Calu3 (cell line): ENCODE measurements around the gene GPC2. TPM values are rescaled to one million over a fixed set of nuclear protein-coding genes. Genes with fewer than 3 reads are reported as not detected.
"Not testable (repeated sequence)": the region's sequence is repeated elsewhere in the genome, so short reads cannot be mapped to it uniquely, and the experiment has no call there.

Experiments used
- BruUV-seq: library from RNA; stranded (reverse); fragments of 400-500 nt; replicated peaks from 2 replicates; lab custom pipeline; 2021; lab: Mats Ljungman, UMichigan
- CTCF ChIA-PET: fragments of 300-600 bp; sonication (Branson Sonifier 250); formaldehyde crosslinking; loops from one replicate; lab custom pipeline; 2022; ENCODE audit warnings: antibody characterized with exemption; lab: Charles Lee
- DNase-seq: peaks from one replicate; pipeline ENCODE4 v3.0.0; 2022
- H3K27ac Mint-ChIP-seq: one replicate; pipeline ENCODE4 v1.8.0; 2022; ENCODE audit warnings: mixed read lengths; ENCODE audit not compliant: unreplicated experiment
- H3K27me3 Mint-ChIP-seq: one replicate; pipeline ENCODE4 v1.8.0; 2022; ENCODE audit warnings: mixed read lengths; ENCODE audit not compliant: unreplicated experiment
- H3K36me3 Mint-ChIP-seq: one replicate; pipeline ENCODE4 v1.8.0; 2022; ENCODE audit warnings: mild to moderate bottlenecking, moderate library complexity, mixed read lengths; ENCODE audit not compliant: insufficient read depth, unreplicated experiment
- H3K4me1 Mint-ChIP-seq: one replicate; pipeline ENCODE4 v1.8.0; 2022; ENCODE audit warnings: mild to moderate bottlenecking, low read depth, mixed read lengths; ENCODE audit not compliant: unreplicated experiment
- H3K4me3 Mint-ChIP-seq: one replicate; pipeline ENCODE4 v1.8.0; 2022; ENCODE audit warnings: mild to moderate bottlenecking, low read depth, moderate library complexity, mixed read lengths; ENCODE audit not compliant: unreplicated experiment
- H3K9me3 Mint-ChIP-seq: one replicate; pipeline ENCODE4 v1.8.0; 2022; ENCODE audit warnings: low read depth, mixed read lengths; ENCODE audit not compliant: unreplicated experiment
- intact Hi-C: fragments of 100-400 bp; cut with micrococcal nuclease; formaldehyde crosslinking; loops from one replicate; pipeline ENCODE4 v1.10.0; 2022; ENCODE audit not compliant: unreplicated experiment
- total RNA-seq: library from RNA; stranded (reverse); gene quantifications from 2 replicates; pipeline ENCODE4 v1.2.3, GENCODE V29; 2022
- TF ChIP-seq, protein P1 (sequence below): fragments of 200-600 bp; IDR thresholded peaks from one replicate; pipeline ENCODE4 v1.8.0; 2022; ENCODE audit warnings: antibody characterized with exemption; ENCODE audit not compliant: unreplicated experiment

GPC2 gene
- total RNA-seq, 1 experiment from 2014 or later = 3.2 TPM

DNA sequence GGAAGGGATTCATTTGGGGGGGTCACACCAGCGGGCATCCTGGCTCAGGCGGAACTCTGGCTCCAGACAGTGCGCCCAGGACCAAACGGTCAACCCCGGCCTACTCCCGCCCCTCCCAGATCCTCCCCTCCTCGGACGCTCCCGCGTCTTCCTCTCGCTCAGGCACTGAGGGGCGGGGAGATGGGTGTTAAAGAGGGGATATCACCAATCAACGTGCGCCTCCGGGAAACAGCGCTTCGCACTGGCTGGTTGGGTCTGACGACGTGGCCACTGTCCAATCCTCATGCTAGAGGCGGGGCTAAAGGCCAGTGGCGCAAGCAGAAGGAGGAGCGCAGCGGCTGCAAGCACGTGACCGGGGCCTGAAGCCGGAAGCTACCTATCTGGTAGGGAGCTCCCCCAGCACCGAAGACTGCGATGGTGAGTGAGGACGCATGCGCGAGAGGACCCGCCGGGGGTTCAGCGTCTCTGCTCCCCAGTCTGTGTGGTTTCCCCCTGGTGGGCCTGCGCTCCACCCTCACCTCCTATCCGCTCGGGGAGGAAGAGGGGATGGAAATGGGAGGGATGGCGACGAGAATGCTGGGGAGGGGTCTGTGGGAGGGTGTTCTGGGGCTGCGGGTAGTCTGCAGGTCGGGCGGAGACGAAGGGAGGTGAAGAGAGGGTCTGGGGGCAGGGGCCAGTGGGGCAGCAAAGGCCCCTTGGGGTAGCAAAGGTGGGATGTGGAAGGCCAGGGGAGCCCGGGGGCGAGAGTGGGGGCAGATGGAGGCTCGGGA is 28.4 kb downstream of the GPC2 start, which contains the start of gene LAMTOR4:
Gene LAMTOR4 (plus strand): TSS at position 360 of the 770 bp plus-strand sequence. CDS start 55 bp downstream, at position 415.
- intact Hi-C loops = no loop called here

DNA sequence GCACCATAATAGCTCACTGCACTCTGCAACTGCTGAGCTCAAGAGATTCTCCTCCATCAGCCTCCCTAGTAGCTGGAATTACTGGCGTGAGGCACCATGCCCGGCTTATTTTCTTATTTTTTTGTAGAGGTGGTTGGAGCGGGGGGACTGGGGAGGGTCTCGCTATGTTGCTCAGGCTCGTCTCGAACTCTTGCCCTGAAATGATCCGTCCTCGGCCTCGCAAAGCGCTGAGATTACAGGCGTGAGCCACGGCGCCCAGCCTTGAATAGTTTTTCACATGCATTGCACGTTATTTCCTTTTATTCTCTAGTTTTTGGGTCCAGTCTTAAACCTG is 29.0 kb downstream of the GPC2 start:
- no peaks in the 10 kb centered on the region for H3K27me3 Mint-ChIP-seq
- peak overlapping the region; percentile 90 for H3K27ac Mint-ChIP-seq
- intact Hi-C loops = no loop called here
- H3K36me3 Mint-ChIP-seq = peaks cover 33% of the 10 kb centered on the region
- BruUV-seq = no TSS peak
- H3K4me3 Mint-ChIP-seq = peak overlapping the region; percentile 97
- CTCF ChIA-PET = interaction anchor here (1.0 to 1.2 kb wide), 2 partner anchors 15 to 19 kb away, joined by 4 read pairs; no protein-coding TSS in a partner anchor
- TF ChIP-seq, protein P1, sequence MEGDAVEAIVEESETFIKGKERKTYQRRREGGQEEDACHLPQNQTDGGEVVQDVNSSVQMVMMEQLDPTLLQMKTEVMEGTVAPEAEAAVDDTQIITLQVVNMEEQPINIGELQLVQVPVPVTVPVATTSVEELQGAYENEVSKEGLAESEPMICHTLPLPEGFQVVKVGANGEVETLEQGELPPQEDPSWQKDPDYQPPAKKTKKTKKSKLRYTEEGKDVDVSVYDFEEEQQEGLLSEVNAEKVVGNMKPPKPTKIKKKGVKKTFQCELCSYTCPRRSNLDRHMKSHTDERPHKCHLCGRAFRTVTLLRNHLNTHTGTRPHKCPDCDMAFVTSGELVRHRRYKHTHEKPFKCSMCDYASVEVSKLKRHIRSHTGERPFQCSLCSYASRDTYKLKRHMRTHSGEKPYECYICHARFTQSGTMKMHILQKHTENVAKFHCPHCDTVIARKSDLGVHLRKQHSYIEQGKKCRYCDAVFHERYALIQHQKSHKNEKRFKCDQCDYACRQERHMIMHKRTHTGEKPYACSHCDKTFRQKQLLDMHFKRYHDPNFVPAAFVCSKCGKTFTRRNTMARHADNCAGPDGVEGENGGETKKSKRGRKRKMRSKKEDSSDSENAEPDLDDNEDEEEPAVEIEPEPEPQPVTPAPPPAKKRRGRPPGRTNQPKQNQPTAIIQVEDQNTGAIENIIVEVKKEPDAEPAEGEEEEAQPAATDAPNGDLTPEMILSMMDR = no peak
- peaks cover 27% of the 10 kb centered on the region for H3K4me1 Mint-ChIP-seq
- H3K9me3 Mint-ChIP-seq = no peaks in the 10 kb centered on the region
- DNase-seq = no peak

More for the DNA sequence above, 28.4 kb downstream of the GPC2 start, which contains the start of gene LAMTOR4:
- DNase-seq = peak; percentile 95
- Mint-ChIP-seq H3K27ac (peak within 1 kb of the TSS; percentile 90), H3K9me3 (no peaks in the 10 kb centered on the region), H3K36me3 (peaks cover 38% of the 10 kb centered on the region), H3K27me3 (no peaks in the 10 kb centered on the region), H3K4me1 (peaks cover 27% of the 10 kb centered on the region), H3K4me3 (peak within 1 kb of the TSS; percentile 97)
- BruUV-seq = no TSS peak
- CTCF ChIA-PET = interaction anchor here (0.6 to 1.2 kb wide), 4 partner anchors 14 to 28 kb away, joined by 3 to 4 read pairs (median 4); partner anchors contain the start of gene GPC2
- TF ChIP-seq, protein P1 = no peak

DNA sequence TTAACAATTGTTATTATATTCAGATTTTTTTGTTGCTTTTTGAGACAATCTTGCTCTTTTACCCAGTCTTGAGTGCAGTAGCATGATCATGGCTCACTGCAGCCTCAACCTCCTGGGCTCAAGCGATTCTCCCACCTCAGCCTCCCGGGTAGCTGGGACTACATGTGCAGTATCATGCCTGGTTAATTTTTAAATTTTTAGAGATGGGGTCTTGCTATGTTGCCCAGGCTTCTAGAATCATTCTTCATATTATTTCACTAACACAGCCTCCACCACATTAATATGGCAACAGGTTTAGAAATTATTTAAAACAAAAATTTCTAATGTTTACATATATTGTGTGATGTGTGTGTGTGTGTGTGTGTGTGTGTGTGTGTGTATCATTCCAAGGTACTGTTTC is 29.9 kb downstream of the GPC2 start:
- CTCF ChIA-PET = no interaction called here
- intact Hi-C loops = no loop called here
- no peaks in the 10 kb centered on the region for H3K27me3 Mint-ChIP-seq
- no peak for DNase-seq
- H3K4me1 Mint-ChIP-seq = peaks cover 21% of the 10 kb centered on the region
- H3K9me3 Mint-ChIP-seq = no peaks in the 10 kb centered on the region
- TF ChIP-seq, protein P1 = no peak
- BruUV-seq = no TSS peak
- no peak overlapping the region for H3K27ac Mint-ChIP-seq
- no peak overlapping the region for H3K4me3 Mint-ChIP-seq
- peaks cover 27% of the 10 kb centered on the region for H3K36me3 Mint-ChIP-seq

DNA sequence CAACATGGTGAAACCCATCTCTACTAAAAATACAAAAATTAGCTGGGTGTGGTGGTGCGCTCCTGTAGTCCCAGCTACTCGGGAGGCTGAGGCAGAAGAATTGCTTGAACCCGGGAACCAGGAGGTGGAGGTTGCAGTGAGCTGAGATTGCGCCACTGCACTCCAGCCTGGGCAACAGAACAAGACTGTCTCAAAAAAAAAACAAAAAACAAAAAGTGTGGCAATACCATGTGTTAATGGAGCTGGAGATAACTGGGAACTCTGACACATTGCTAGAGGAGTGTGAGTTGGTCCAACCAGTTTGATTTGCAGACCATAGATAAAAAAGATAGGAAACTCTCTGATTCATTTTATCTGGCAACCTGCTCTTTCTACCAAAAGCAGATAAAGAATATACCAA is 30.8 kb downstream of the GPC2 start:
- Mint-ChIP-seq H3K36me3 (peaks cover 20% of the 10 kb centered on the region), H3K4me1 (peaks cover 23% of the 10 kb centered on the region)
- H3K4me3 Mint-ChIP-seq, intact Hi-C loops, CTCF ChIA-PET, H3K27me3 Mint-ChIP-seq, DNase-seq, BruUV-seq, H3K9me3 Mint-ChIP-seq, H3K27ac Mint-ChIP-seq: not testable (repeated sequence)
